ENCODE data around the gene PAQR5. TPM values are rescaled to one million over a fixed set of nuclear protein-coding genes. Genes with fewer than 3 reads are reported as not detected.

PAQR5 gene
- total and polyA plus RNA-seq, 9 of the 15 experiments (the other 6 are each of a cell fraction or from before 2014, with no cell fraction given): 0.04 to 0.08 TPM; not detected in 7

DNA sequence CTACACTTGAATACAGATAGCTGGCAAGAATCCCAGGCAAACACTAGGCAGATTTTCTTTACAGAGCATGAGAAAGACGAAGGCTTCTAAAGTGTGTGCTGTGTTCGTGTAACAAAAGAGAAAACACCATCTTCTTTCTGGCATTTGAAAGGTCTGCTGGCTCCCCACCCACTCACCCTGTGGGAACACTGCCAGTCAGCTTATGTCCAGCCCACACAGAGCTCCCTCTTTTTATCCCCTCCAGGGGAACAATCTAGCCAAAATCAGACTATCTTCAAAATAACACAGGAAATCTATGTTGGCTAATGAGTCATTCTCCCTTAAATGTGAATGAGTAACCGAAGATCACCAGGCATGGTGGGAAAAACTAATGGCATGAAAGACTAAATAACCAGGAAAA, 45.6 kb upstream of the PAQR5 start (continued):
- TF ChIP-seq, protein P1, sequence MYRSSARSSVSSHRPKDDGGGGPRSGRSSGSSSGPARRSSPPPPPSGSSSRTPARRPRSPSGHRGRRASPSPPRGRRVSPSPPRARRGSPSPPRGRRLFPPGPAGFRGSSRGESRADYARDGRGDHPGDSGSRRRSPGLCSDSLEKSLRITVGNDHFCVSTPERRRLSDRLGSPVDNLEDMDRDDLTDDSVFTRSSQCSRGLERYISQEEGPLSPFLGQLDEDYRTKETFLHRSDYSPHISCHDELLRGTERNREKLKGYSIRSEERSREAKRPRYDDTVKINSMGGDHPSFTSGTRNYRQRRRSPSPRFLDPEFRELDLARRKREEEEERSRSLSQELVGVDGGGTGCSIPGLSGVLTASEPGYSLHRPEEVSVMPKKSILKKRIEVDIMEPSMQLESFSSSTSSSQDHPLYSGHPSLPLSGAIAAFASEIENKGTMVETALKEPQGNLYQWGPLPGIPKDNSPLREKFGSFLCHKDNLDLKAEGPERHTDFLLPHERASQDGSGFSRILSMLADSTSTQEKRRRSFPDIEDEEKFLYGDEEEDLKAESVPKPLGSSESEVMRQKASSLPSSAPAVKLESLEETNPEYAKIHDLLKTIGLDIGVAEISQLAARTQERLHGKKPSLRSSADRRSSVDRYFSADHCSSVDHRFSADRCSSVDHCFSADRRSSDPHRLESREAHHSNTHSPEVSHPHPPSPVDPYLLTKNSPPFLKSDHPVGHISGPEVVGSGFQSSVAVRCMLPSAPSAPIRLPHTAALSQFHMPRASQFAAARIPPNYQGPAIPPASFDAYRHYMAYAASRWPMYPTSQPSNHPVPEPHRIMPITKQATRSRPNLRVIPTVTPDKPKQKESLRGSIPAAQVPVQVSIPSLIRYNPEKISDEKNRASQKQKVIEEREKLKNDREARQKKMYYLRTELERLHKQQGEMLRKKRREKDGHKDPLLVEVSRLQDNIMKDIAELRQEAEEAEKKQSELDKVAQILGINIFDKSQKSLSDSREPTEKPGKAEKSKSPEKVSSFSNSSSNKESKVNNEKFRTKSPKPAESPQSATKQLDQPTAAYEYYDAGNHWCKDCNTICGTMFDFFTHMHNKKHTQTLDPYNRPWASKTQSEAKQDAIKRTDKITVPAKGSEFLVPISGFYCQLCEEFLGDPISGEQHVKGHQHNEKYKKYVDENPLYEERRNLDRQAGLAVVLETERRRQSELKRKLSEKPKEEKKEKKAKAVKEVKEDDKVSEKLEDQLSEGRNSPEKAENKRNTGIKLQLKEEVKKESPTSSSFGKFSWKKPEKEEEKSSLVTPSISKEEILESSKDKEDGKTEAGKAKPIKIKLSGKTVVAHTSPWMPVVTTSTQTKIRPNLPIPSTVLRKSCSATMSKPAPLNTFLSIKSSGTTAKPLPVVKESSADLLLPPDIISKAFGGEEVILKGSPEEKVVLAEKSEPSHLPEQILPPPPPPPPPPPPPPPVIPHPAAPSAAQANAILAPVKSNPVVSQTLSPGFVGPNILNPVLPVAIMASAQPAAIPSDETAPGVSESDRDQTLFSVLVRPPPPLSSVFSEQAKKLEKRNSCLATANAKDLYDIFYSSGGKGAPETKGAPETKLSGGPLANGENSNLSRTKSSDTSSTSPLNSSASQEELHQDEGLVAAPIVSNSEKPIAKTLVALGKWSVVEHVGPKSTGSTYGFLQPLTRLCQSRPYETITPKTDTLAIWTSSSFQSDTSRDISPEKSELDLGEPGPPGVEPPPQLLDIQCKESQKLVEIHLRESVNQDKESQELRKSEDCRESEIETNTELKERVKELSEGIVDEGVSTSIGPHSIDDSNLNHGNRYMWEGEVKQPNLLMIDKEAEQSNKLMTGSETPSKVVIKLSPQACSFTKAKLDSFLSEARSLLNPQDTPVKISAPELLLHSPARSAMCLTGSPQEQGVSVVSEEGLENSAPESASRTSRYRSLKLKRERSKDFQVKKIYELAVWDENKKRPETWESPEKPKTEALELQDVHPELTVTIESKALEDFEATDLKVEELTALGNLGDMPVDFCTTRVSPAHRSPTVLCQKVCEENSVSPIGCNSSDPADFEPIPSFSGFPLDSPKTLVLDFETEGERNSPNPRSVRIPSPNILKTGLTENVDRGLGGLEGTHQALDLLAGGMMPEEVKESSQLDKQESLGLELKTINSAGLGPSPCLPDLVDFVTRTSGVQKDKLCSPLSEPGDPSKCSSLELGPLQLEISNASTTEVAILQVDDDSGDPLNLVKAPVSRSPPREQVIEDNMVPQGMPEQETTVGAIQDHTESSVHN (IDR thresholded peaks at IDR 0.05; ENCODE audit: borderline replicate concordance in 1 of 2, low read depth in 1 of 2): no peak
- TF ChIP-seq HSF4 (CRISPR knock-in tag; IDR thresholded peaks at IDR 0.05; ENCODE audit: borderline replicate concordance): no peak
- TF ChIP-seq ZNF263 (CRISPR knock-in tag; IDR thresholded peaks at IDR 0.05; ENCODE audit: borderline replicate concordance): no peak
- no peak for TF ChIP-seq E2F5 (CRISPR knock-in tag; IDR thresholded peaks at IDR 0.05)
- no peak for TF ChIP-seq PCBP1 (IDR thresholded peaks at IDR 0.05; ENCODE audit: low read depth, low read length, poor library complexity, severe bottlenecking)
- TF ChIP-seq ZNF445 (CRISPR knock-in tag; IDR thresholded peaks at IDR 0.05; ENCODE audit: low read depth): no peak
- no peak for TF ChIP-seq JUN (IDR thresholded peaks at IDR 0.05; ENCODE audit: borderline replicate concordance, low read depth, low read length)
- no peak for TF ChIP-seq JUN (CRISPR knock-in tag; IDR thresholded peaks at IDR 0.05; ENCODE audit: borderline replicate concordance)
- TF ChIP-seq EHMT2 (IDR thresholded peaks at IDR 0.05): no peak
- TF ChIP-seq C11orf30 (IDR thresholded peaks at IDR 0.05; ENCODE audit: low read depth): no peak
- TF ChIP-seq, protein P2, sequence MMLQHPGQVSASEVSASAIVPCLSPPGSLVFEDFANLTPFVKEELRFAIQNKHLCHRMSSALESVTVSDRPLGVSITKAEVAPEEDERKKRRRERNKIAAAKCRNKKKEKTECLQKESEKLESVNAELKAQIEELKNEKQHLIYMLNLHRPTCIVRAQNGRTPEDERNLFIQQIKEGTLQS (IDR thresholded peaks at IDR 0.05): peak; percentile 63; the same call in 1 of the 2 replicates
- TF ChIP-seq, protein P2 (CRISPR knock-in tag; conservative IDR thresholded peaks at IDR 0.05): no peak
- peak; percentile 78 for TF ChIP-seq FOSL1 (tag; conservative IDR thresholded peaks at IDR 0.05)
- TF ChIP-seq FOXM1 (IDR thresholded peaks at IDR 0.05; ENCODE audit: low read depth): no peak
- TF ChIP-seq FOXM1 (CRISPR knock-in tag; IDR thresholded peaks at IDR 0.05; ENCODE audit: low read depth): no peak
- no peak for TF ChIP-seq RAD51 (IDR thresholded peaks at IDR 0.05; ENCODE audit: borderline replicate concordance, low read depth)
- TF ChIP-seq, protein P3, sequence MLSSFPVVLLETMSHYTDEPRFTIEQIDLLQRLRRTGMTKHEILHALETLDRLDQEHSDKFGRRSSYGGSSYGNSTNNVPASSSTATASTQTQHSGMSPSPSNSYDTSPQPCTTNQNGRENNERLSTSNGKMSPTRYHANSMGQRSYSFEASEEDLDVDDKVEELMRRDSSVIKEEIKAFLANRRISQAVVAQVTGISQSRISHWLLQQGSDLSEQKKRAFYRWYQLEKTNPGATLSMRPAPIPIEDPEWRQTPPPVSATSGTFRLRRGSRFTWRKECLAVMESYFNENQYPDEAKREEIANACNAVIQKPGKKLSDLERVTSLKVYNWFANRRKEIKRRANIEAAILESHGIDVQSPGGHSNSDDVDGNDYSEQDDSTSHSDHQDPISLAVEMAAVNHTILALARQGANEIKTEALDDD (IDR thresholded peaks at IDR 0.05): peak; percentile 39; the same call in 1 of the 2 replicates
- TF ChIP-seq SIRT6 (IDR thresholded peaks at IDR 0.05; ENCODE audit: low read depth, low read length): no peak
- TF ChIP-seq ZNF124 (CRISPR knock-in tag; IDR thresholded peaks at IDR 0.05): no peak
